HEK293 (cell line): ENCODE data around the gene SPRED3.

Experiments used
- ATF2 ChIP-seq: fragments of 450-650 bp; formaldehyde crosslinking; IDR thresholded peaks from 2 replicates; pipeline ENCODE4 v1.5.1; 2016; ENCODE audit warnings: missing biosample characterization, missing genetic modification characterization, low read depth
- GLI2 ChIP-seq: fragments of 450-650 bp; formaldehyde crosslinking; IDR thresholded peaks from 2 replicates; pipeline ENCODE4; 2017; ENCODE audit warnings: missing biosample characterization, missing genetic modification characterization, low read depth, borderline replicate concordance
- GLIS2 ChIP-seq: fragments of 450-650 bp; formaldehyde crosslinking; IDR thresholded peaks from 2 replicates; pipeline ENCODE4 v1.5.1; 2016; ENCODE audit warnings: missing biosample characterization, missing genetic modification characterization
- HOXD13 ChIP-seq: sonication (generic); formaldehyde crosslinking; IDR thresholded peaks from 2 replicates; pipeline ENCODE4 v1.8.0; 2022; ENCODE audit warnings: missing genetic modification reagents, borderline replicate concordance
- KLF10 ChIP-seq: fragments of 450-650 bp; IDR thresholded peaks from 2 replicates; pipeline ENCODE4 v1.5.1; 2018; ENCODE audit warnings: missing biosample characterization, mild to moderate bottlenecking, missing genetic modification characterization
- PATZ1 ChIP-seq: fragments of 450-650 bp; formaldehyde crosslinking; IDR thresholded peaks from 2 replicates; pipeline ENCODE4 v1.5.1; 2016; ENCODE audit warnings: missing biosample characterization, missing genetic modification characterization
- PRDM2 ChIP-seq: fragments of 450-650 bp; formaldehyde crosslinking; IDR thresholded peaks from 2 replicates; pipeline ENCODE4 v1.5.1; 2016; ENCODE audit warnings: missing biosample characterization, missing genetic modification characterization, borderline replicate concordance
- TCF7L2 ChIP-seq: IDR thresholded peaks from 2 replicates; pipeline ENCODE4 v1.6.1; 2011; ENCODE audit warnings: low read depth, mild to moderate bottlenecking, inconsistent platforms, low read length, moderate library complexity, borderline replicate concordance
- ZNF211 ChIP-seq: fragments of 450-650 bp; formaldehyde crosslinking; IDR thresholded peaks from 2 replicates; pipeline ENCODE4 v1.5.1; 2016; ENCODE audit warnings: low read depth, missing biosample characterization, missing genetic modification characterization
- ZNF311 ChIP-seq: fragments of 450-650 bp; formaldehyde crosslinking; IDR thresholded peaks from 2 replicates; pipeline ENCODE4 v1.5.1; 2017; ENCODE audit warnings: missing biosample characterization, missing genetic modification characterization, borderline replicate concordance
- ZNF366 ChIP-seq: fragments of 450-650 bp; formaldehyde crosslinking; conservative IDR thresholded peaks from 2 replicates; pipeline ENCODE4 v1.5.1; 2016; ENCODE audit warnings: missing biosample characterization, missing genetic modification characterization
- ZNF426 ChIP-seq: fragments of 450-650 bp; formaldehyde crosslinking; IDR thresholded peaks from 2 replicates; pipeline ENCODE4 v1.5.1; 2017; ENCODE audit warnings: missing biosample characterization, missing genetic modification characterization, mild to moderate bottlenecking, inconsistent platforms, moderate library complexity
- ZNF560 ChIP-seq: fragments of 450-650 bp; formaldehyde crosslinking; IDR thresholded peaks from 2 replicates; pipeline ENCODE4 v1.5.1; 2017; ENCODE audit warnings: missing biosample characterization, missing genetic modification characterization, borderline replicate concordance
- ZNF624 ChIP-seq: fragments of 450-650 bp; formaldehyde crosslinking; IDR thresholded peaks from 2 replicates; pipeline ENCODE4 v1.5.1; 2017; ENCODE audit warnings: missing biosample characterization, missing genetic modification characterization
- ZNF701 ChIP-seq: fragments of 450-650 bp; formaldehyde crosslinking; IDR thresholded peaks from 2 replicates; pipeline ENCODE4 v1.5.1; 2016; ENCODE audit warnings: missing biosample characterization, missing genetic modification characterization
- ZSCAN18 ChIP-seq: fragments of 450-650 bp; formaldehyde crosslinking; IDR thresholded peaks from 2 replicates; pipeline ENCODE4 v1.5.1; 2016; ENCODE audit warnings: missing biosample characterization, missing genetic modification characterization
- TF ChIP-seq, protein P1 (sequence below): fragments of 450-650 bp; formaldehyde crosslinking; IDR thresholded peaks from 2 replicates; pipeline ENCODE4 v1.5.1; 2016; ENCODE audit warnings: missing biosample characterization, missing genetic modification characterization, low read depth
- TF ChIP-seq, protein P2 (sequence below): fragments of 450-650 bp; formaldehyde crosslinking; IDR thresholded peaks from 2 replicates; pipeline ENCODE4 v1.5.1; 2017; ENCODE audit warnings: missing biosample characterization, missing genetic modification characterization
- TF ChIP-seq, protein P3 (sequence below): fragments of 450-650 bp; formaldehyde crosslinking; IDR thresholded peaks from 2 replicates; pipeline ENCODE4 v1.5.1; 2016; ENCODE audit warnings: missing biosample characterization, missing genetic modification characterization
- TF ChIP-seq, protein P4 (sequence below): fragments of 450-650 bp; formaldehyde crosslinking; IDR thresholded peaks from 2 replicates; pipeline ENCODE4 v1.5.0; 2017; ENCODE audit warnings: missing biosample characterization, missing genetic modification characterization, borderline replicate concordance

Gene SPRED3

DNA sequence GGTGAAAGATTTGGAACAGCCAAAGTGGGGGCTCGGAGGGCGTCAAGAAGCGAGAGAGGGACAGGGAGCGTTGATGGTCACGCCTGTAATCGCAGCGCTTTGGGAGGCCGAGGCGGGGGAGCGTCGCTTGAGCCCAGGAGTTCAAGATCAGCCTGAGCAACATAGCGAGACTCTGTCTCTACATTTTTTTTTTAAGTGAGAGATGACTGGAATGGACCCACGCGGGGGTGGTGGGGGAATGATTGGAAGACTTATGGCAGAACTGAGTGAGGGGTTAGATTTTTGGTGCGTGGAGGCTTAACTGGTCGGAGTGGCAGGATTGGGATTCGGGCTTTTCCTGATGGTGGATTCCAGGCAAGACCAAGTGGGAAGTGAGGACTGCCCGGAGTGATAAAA is 13.4 kb upstream of the SPRED3 start (continued):
- TF ChIP-seq ZSCAN18 (tag by site-specific recombination) = no peak
- no peak for TF ChIP-seq ZNF426
- TF ChIP-seq PRDM2 (tag by site-specific recombination) = no peak
- TF ChIP-seq GLIS2 (tag by site-specific recombination) = peak; percentile 96
- no peak for TF ChIP-seq ZNF211
- no peak for TF ChIP-seq GLI2 (tag by site-specific recombination)
- no peak for TF ChIP-seq ATF2 (tag by site-specific recombination)
- TF ChIP-seq, protein P1, sequence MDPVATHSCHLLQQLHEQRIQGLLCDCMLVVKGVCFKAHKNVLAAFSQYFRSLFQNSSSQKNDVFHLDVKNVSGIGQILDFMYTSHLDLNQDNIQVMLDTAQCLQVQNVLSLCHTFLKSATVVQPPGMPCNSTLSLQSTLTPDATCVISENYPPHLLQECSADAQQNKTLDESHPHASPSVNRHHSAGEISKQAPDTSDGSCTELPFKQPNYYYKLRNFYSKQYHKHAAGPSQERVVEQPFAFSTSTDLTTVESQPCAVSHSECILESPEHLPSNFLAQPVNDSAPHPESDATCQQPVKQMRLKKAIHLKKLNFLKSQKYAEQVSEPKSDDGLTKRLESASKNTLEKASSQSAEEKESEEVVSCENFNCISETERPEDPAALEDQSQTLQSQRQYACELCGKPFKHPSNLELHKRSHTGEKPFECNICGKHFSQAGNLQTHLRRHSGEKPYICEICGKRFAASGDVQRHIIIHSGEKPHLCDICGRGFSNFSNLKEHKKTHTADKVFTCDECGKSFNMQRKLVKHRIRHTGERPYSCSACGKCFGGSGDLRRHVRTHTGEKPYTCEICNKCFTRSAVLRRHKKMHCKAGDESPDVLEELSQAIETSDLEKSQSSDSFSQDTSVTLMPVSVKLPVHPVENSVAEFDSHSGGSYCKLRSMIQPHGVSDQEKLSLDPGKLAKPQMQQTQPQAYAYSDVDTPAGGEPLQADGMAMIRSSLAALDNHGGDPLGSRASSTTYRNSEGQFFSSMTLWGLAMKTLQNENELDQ (tag by site-specific recombination) = no peak
- no peak; the same call in 1 of the 2 replicates for TF ChIP-seq ZNF366
- TF ChIP-seq ZNF311 (tag by site-specific recombination) = no peak
- 0 out of 2 replicates have a peak, but pooled peaks have one; percentile 17 for TF ChIP-seq ZNF701 (tag by site-specific recombination)
- TF ChIP-seq, protein P2, sequence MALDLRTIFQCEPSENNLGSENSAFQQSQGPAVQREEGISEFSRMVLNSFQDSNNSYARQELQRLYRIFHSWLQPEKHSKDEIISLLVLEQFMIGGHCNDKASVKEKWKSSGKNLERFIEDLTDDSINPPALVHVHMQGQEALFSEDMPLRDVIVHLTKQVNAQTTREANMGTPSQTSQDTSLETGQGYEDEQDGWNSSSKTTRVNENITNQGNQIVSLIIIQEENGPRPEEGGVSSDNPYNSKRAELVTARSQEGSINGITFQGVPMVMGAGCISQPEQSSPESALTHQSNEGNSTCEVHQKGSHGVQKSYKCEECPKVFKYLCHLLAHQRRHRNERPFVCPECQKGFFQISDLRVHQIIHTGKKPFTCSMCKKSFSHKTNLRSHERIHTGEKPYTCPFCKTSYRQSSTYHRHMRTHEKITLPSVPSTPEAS (tag by site-specific recombination) = no peak
- TF ChIP-seq PATZ1 (tag by site-specific recombination) = no peak; the same call in 1 of the 2 replicates
- TF ChIP-seq, protein P3, sequence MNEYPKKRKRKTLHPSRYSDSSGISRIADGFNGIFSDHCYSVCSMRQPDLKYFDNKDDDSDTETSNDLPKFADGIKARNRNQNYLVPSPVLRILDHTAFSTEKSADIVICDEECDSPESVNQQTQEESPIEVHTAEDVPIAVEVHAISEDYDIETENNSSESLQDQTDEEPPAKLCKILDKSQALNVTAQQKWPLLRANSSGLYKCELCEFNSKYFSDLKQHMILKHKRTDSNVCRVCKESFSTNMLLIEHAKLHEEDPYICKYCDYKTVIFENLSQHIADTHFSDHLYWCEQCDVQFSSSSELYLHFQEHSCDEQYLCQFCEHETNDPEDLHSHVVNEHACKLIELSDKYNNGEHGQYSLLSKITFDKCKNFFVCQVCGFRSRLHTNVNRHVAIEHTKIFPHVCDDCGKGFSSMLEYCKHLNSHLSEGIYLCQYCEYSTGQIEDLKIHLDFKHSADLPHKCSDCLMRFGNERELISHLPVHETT (tag by site-specific recombination) = no peak
- TF ChIP-seq TCF7L2 = no peak
- TF ChIP-seq ZNF624 (tag by site-specific recombination) = 0 out of 2 replicates have a peak, but pooled peaks have one; percentile 48
- TF ChIP-seq, protein P4, sequence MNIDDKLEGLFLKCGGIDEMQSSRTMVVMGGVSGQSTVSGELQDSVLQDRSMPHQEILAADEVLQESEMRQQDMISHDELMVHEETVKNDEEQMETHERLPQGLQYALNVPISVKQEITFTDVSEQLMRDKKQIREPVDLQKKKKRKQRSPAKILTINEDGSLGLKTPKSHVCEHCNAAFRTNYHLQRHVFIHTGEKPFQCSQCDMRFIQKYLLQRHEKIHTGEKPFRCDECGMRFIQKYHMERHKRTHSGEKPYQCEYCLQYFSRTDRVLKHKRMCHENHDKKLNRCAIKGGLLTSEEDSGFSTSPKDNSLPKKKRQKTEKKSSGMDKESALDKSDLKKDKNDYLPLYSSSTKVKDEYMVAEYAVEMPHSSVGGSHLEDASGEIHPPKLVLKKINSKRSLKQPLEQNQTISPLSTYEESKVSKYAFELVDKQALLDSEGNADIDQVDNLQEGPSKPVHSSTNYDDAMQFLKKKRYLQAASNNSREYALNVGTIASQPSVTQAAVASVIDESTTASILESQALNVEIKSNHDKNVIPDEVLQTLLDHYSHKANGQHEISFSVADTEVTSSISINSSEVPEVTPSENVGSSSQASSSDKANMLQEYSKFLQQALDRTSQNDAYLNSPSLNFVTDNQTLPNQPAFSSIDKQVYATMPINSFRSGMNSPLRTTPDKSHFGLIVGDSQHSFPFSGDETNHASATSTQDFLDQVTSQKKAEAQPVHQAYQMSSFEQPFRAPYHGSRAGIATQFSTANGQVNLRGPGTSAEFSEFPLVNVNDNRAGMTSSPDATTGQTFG (tag by site-specific recombination) = no peak; the same call in 1 of the 2 replicates
- TF ChIP-seq KLF10 (tag by site-specific recombination) = no peak
- TF ChIP-seq ZNF560 (tag by site-specific recombination) = no peak
- TF ChIP-seq HOXD13 = 0 out of 2 replicates have a peak, but pooled peaks have one; percentile 0
